CD4-positive, alpha-beta T cell treated with Interferon alpha-2 for 1 hour (primary cell): ENCODE data around the gene BICD1.

ENCODE experiments used
- DNase-seq, 2 donors: peaks; one replicate each; pipeline ENCODE4 v3.0.0-alpha.2; 2020 to 2022

BICD1 gene

GRCh38 chr12:32285489-32285888 is 178.8 kb downstream of the BICD1 start:
- DNase-seq, result no peak

GRCh38 chr12:32290411-32290810 is 183.8 kb downstream of the BICD1 start:
- DNase-seq, result no peak

- DNase-seq, result no peak
Observed at GRCh38 chr12:32292151-32292550, 185.5 kb downstream of the BICD1 start.

GRCh38 chr12:32293808-32294419 is 187.3 kb downstream of the BICD1 start:
- no peak for DNase-seq

- no peak for DNase-seq
Observed at GRCh38 chr12:32296567-32296966, 189.9 kb downstream of the BICD1 start.

- no peak for DNase-seq
Observed at GRCh38 chr12:32298917-32299316, 192.3 kb downstream of the BICD1 start.

GRCh38 chr12:32301216-32301615 is 194.6 kb downstream of the BICD1 start:
- DNase-seq, result no peak

GRCh38 chr12:32302218-32303173 is 195.8 kb downstream of the BICD1 start:
- peak; percentile 26 to 45 for DNase-seq

- no peak for DNase-seq
Observed at GRCh38 chr12:32303174-32303549, 196.5 kb downstream of the BICD1 start.

GRCh38 chr12:32305163-32305562 is 198.5 kb downstream of the BICD1 start:
- peak in 1 of 2 donors; percentile 65 for DNase-seq

- no peak for DNase-seq
Observed at GRCh38 chr12:32307326-32307725, 200.7 kb downstream of the BICD1 start.

- DNase-seq, result no peak
Observed at GRCh38 chr12:32309811-32310736, 203.4 kb downstream of the BICD1 start.

- peak in 1 of 2 donors; percentile 65 for DNase-seq
Observed at GRCh38 chr12:32312049-32312670, 205.5 kb downstream of the BICD1 start.

GRCh38 chr12:32322354-32322753 is 215.7 kb downstream of the BICD1 start:
- DNase-seq, result no peak

GRCh38 chr12:32331133-32331532 is 224.5 kb downstream of the BICD1 start:
- no peak for DNase-seq

GRCh38 chr12:32332446-32332845 is 225.8 kb downstream of the BICD1 start:
- no peak for DNase-seq

GRCh38 chr12:32334371-32334777 is 227.7 kb downstream of the BICD1 start:
- DNase-seq, result no peak

- no peak for DNase-seq
Observed at GRCh38 chr12:32336261-32336660, 229.6 kb downstream of the BICD1 start.

- no peak for DNase-seq
Observed at GRCh38 chr12:32343496-32343895, 236.8 kb downstream of the BICD1 start.

GRCh38 chr12:32344047-32344446 is 237.4 kb downstream of the BICD1 start:
- no peak for DNase-seq

GRCh38 chr12:32353540-32353939 is 246.9 kb downstream of the BICD1 start:
- no peak for DNase-seq

- no peak for DNase-seq
Observed at GRCh38 chr12:32357601-32358249, 251.1 kb downstream of the BICD1 start.
